Neuron (in vitro differentiated cells): ENCODE data around the gene PCNX3.
A peak's percentile ranks its signal among the peaks of the same experiment; 100 is the strongest.

Experiments used
- H2AFZ ChIP-seq: one replicate; pipeline ENCODE4 v1.6.1; 2013; ENCODE audit warnings: low read depth, mild to moderate bottlenecking, inconsistent platforms, low read length, moderate library complexity
- H3K27me3 ChIP-seq: one replicate; pipeline ENCODE4 v1.6.1; 2013; ENCODE audit warnings: low read length; ENCODE audit not compliant: insufficient read depth
- H3K36me3 ChIP-seq: one replicate; pipeline ENCODE4 v1.6.1; 2013; ENCODE audit warnings: low read length; ENCODE audit not compliant: insufficient read depth
- H3K4me1 ChIP-seq: one replicate; pipeline ENCODE4 v1.6.1; 2013; ENCODE audit warnings: low read length; ENCODE audit not compliant: insufficient read depth
- H3K4me3 ChIP-seq: 2 replicates; pipeline ENCODE4 v1.5.1; 2013; ENCODE audit warnings: mild to moderate bottlenecking, low read length, moderate library complexity
- H3K9me3 ChIP-seq: one replicate; pipeline ENCODE4 v1.6.1; 2013; ENCODE audit warnings: low read length

PCNX3 gene

GRCh38 chr11:65615229-65615949 lies at the start of gene PCNX3:
Gene PCNX3 (plus strand): TSS chr11:65615776. CDS start chr11:65616312, 536 bp downstream.
- Histone ChIP-seq H3K36me3 (peaks cover 35% of the 10 kb centered on the region), H3K27me3 (no peaks in the 10 kb centered on the region)

GRCh38 chr11:65569164-65569972 lies 46.2 kb upstream of the PCNX3 start:
- H3K27me3 ChIP-seq: no peaks in the 10 kb centered on the region
- no peaks in the 10 kb centered on the region for H3K9me3 ChIP-seq
- peak overlapping the region; percentile 27 for H2AFZ ChIP-seq
- H3K4me1 ChIP-seq: peaks cover 41% of the 10 kb centered on the region
- peak overlapping the region; percentile 73 for H3K4me3 ChIP-seq
- H3K36me3 ChIP-seq: peaks cover 6% of the 10 kb centered on the region

More at GRCh38 chr11:65615229-65615949, at the start of gene PCNX3:
- H3K9me3 ChIP-seq: no peaks in the 10 kb centered on the region
- peak within 1 kb of the TSS; percentile 49 for H2AFZ ChIP-seq
- peak within 1 kb of the TSS; percentile 83 for H3K4me3 ChIP-seq
- H3K4me1 ChIP-seq: peaks cover 47% of the 10 kb centered on the region

- H3K4me3 ChIP-seq: peak within 1 kb of the TSS; percentile 73
- H2AFZ ChIP-seq: peak within 1 kb of the TSS; percentile 27
- peaks cover 13% of the 10 kb centered on the region for H3K36me3 ChIP-seq
- no peaks in the 10 kb centered on the region for H3K27me3 ChIP-seq
- no peaks in the 10 kb centered on the region for H3K9me3 ChIP-seq
- H3K4me1 ChIP-seq: peaks cover 44% of the 10 kb centered on the region
Measured at GRCh38 chr11:65569973-65570918, 45.3 kb upstream of the PCNX3 start, which contains the start of gene ZNRD2. Gene ZNRD2 (plus strand): TSS chr11:65570477. CDS start chr11:65570492, 15 bp downstream.

DNA sequence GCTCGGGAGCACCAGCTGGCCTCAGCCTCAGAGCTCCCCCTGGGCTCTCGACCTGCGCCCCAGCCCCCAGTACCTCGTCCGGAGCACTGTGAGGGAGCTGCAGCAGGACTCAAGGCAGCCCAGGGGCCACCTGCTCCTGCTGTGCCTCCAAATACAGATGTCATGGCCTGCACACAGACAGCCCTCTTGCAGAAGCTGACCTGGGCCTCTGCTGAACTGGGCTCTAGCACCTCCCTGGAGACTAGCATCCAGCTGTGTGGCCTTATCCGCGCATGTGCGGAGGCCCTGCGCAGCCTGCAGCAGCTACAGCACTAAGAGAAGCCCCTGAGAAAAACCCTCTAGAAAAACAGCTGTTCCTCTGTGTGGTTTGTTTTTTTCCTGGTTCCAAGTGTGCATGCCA lies 44.2 kb upstream of the PCNX3 start:
- Histone ChIP-seq H3K27me3 (no peaks in the 10 kb centered on the region), H3K9me3 (no peaks in the 10 kb centered on the region), H3K4me3 (peak overlapping the region; percentile 73), H2AFZ (no peak overlapping the region), H3K4me1 (peaks cover 44% of the 10 kb centered on the region), H3K36me3 (peaks cover 13% of the 10 kb centered on the region)

DNA sequence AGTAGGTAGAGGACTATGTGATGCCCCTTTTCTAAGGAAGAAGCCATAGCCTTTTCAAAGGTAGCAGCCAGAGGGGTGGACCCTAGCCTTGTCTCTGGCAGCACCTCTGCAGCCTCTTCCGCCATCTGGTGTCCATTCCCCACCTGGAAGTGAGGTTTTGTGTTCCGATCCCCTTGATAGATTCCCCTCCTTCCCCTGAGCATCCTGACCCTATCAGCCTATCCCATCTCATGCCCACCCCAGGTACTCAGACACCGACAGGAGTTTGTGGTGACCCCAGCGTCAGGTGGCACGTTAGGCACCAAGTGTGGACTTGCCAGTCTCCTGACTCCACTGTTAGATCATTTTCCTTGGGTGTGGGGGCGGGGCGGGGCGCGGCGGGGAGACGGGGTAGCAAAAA lies 43.6 kb upstream of the PCNX3 start:
- H3K27me3 ChIP-seq: no peaks in the 10 kb centered on the region
- no peaks in the 10 kb centered on the region for H3K9me3 ChIP-seq
- peak overlapping the region; percentile 73 for H3K4me3 ChIP-seq
- peaks cover 13% of the 10 kb centered on the region for H3K36me3 ChIP-seq
- peaks cover 47% of the 10 kb centered on the region for H3K4me1 ChIP-seq
- no peak overlapping the region for H2AFZ ChIP-seq

GRCh38 chr11:65572356-65573051 lies 43.1 kb upstream of the PCNX3 start, which contains the start of gene FAM89B:
Gene FAM89B (plus strand): TSS chr11:65572538. CDS start chr11:65572670, 132 bp downstream.
- Histone ChIP-seq H3K9me3 (no peaks in the 10 kb centered on the region), H2AFZ (no peak within 1 kb of the TSS), H3K4me1 (peaks cover 51% of the 10 kb centered on the region), H3K27me3 (no peaks in the 10 kb centered on the region), H3K36me3 (peaks cover 13% of the 10 kb centered on the region), H3K4me3 (peak within 1 kb of the TSS; percentile 73)

GRCh38 chr11:65573391-65574079 lies 42.0 kb upstream of the PCNX3 start:
- H3K36me3 ChIP-seq: peaks cover 12% of the 10 kb centered on the region
- peak overlapping the region; percentile 73 for H3K4me3 ChIP-seq
- H3K4me1 ChIP-seq: peaks cover 60% of the 10 kb centered on the region
- H2AFZ ChIP-seq: no peak overlapping the region
- H3K27me3 ChIP-seq: no peaks in the 10 kb centered on the region
- H3K9me3 ChIP-seq: no peaks in the 10 kb centered on the region

- peak overlapping the region; percentile 73 for H3K4me3 ChIP-seq
- no peaks in the 10 kb centered on the region for H3K9me3 ChIP-seq
- H2AFZ ChIP-seq: no peak overlapping the region
- peaks cover 12% of the 10 kb centered on the region for H3K36me3 ChIP-seq
- H3K27me3 ChIP-seq: no peaks in the 10 kb centered on the region
- H3K4me1 ChIP-seq: peaks cover 56% of the 10 kb centered on the region
Measured at GRCh38 chr11:65574109-65574810, 41.3 kb upstream of the PCNX3 start.

DNA sequence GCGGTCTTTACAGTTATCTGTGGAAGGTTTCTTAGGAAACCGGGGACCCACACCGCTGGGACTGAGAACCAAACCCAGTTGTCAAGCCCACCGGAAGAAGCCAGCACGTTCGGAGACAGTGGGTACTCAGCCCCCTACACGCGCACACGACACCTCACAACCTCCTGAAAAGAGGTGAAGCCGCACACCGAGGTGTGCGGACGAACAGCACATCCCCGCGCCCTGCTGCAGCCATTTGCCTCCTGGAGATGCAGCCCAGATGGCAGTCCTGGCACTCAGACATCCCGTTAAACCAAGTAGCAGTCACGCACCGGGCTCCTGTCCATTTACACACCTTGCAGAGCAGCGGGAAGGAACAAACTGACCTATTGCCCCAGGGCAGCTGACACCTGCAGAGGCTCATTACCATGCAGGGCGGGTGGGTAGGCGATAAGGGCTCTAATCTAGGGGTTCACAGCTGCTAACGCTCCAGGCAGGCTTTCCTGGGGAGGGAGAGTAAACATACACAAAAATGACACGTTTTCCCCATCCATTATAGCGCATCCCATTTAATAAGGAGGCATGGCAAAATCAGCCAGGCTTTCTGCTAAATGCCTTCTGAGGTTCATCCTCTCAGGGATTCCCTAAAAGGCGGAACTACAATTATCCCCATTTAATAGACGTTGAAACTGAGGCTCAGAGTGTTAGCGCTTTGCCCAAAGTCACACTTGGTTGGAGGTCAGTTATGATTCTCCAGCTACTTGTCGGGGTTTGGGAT lies 40.6 kb upstream of the PCNX3 start:
- Histone ChIP-seq H3K27me3 (no peaks in the 10 kb centered on the region), H3K36me3 (peaks cover 12% of the 10 kb centered on the region), H3K9me3 (no peaks in the 10 kb centered on the region), H2AFZ (no peak overlapping the region), H3K4me1 (peaks cover 52% of the 10 kb centered on the region), H3K4me3 (no peak overlapping the region)

DNA sequence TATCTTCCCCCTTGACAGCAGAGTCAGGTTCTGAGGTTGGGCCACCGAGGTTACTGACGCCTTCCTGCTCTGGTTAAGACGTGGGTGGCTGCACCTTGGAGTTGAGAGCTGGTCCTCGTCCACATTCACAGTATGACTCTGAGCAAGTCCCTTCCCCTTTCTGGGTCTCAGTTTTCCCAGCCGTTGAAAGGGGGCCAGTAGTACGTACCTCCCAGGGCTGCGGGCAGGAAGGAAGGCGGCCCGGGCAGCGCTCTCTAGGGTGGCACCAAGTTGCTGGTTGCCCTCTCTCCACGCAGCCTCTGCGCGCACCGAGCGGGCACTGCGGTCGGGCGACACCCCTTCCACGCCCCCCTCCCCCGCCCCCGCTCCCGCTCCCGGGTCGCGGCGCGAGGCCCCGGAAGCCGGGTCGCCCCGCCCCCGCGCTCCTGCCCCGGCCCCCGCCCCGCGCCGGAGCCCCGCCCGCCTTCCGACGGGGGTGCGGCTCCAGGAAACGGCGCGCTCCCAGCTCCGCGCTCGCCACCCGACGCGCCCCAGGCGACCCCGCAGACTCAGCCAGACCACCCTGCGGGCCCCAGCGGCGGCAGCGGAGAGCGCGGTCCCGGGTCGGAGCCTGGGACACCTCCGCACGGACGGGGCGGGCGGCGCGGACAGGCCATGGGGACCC lies 39.9 kb upstream of the PCNX3 start, which contains the start of gene EHBP1L1:
EHBP1L1 (plus strand) TSS at position 486 of the 664 bp plus-strand sequence. CDS start 250 bp downstream, outside the sequence.
- Histone ChIP-seq H3K9me3 (no peaks in the 10 kb centered on the region), H3K4me1 (peaks cover 49% of the 10 kb centered on the region), H3K4me3 (no peak within 1 kb of the TSS), H3K36me3 (peaks cover 12% of the 10 kb centered on the region), H3K27me3 (no peaks in the 10 kb centered on the region), H2AFZ (no peak within 1 kb of the TSS)
